GM18499 (cell line): Measurements from ENCODE around the gene MXD4.
"Not testable (repeated sequence)": the region's sequence is repeated elsewhere in the genome, so short reads cannot be mapped to it uniquely, and the experiment has no call there.

Experiments
- ATAC-seq: cut with Tn5 transposase; IDR thresholded peaks from one replicate; pipeline ENCODE4 v1.9.1; 2021; ENCODE audit warnings: moderate number of reproducible peaks; ENCODE audit not compliant: insufficient read depth, unreplicated experiment

The MXD4 gene

GRCh38 chr4:2241003-2241402, 20.9 kb downstream of the MXD4 start:
- ATAC-seq, result no peak

- no peak for ATAC-seq
These were observed 24.8 kb downstream of the MXD4 start for GRCh38 chr4:2236944-2237666.

- ATAC-seq, result no peak
These were observed 30.8 kb downstream of the MXD4 start for GRCh38 chr4:2231082-2231481.

- no peak for ATAC-seq
These were observed 35.6 kb downstream of the MXD4 start for GRCh38 chr4:2226261-2226660.

- no peak for ATAC-seq
These were observed 39.1 kb downstream of the MXD4 start for GRCh38 chr4:2222838-2223237.

GRCh38 chr4:2221378-2221777, 40.5 kb downstream of the MXD4 start:
- not testable (repeated sequence) for ATAC-seq

- ATAC-seq, result no peak
These were observed 41.8 kb downstream of the MXD4 start for GRCh38 chr4:2220016-2220630.

- ATAC-seq, result no peak
These were observed 42.6 kb downstream of the MXD4 start for GRCh38 chr4:2219233-2219760.

- no peak for ATAC-seq
These were observed 43.5 kb downstream of the MXD4 start for GRCh38 chr4:2218436-2218835.

- no peak for ATAC-seq
These were observed 44.2 kb downstream of the MXD4 start for GRCh38 chr4:2217726-2218125.

GRCh38 chr4:2212831-2213230, 49.1 kb downstream of the MXD4 start:
- ATAC-seq, result no peak

GRCh38 chr4:2202789-2203188, 59.1 kb downstream of the MXD4 start:
- not testable (repeated sequence) for ATAC-seq
